GM19043 (cell line): Measurements from ENCODE around the gene FAM184A.
"Not testable (repeated sequence)": the region's sequence is repeated elsewhere in the genome, so short reads cannot be mapped to it uniquely, and the experiment has no call there.

ENCODE experiments used
- ATAC-seq: cut with Tn5 transposase; IDR thresholded peaks from one replicate; pipeline ENCODE4 v1.9.1; 2021; ENCODE audit warnings: low read depth; ENCODE audit not compliant: unreplicated experiment

Gene FAM184A

GRCh38 chr6:119078376-119079282 is at the start of gene FAM184A:
Gene FAM184A (minus strand): TSS chr6:119078664. CDS start chr6:119078299, 365 bp downstream.
- ATAC-seq: peak; percentile 56

- ATAC-seq: no peak
These were observed 49.2 kb upstream of the FAM184A start for GRCh38 chr6:119127627-119128026.

- no peak for ATAC-seq
These were observed 48.4 kb upstream of the FAM184A start for GRCh38 chr6:119126826-119127225.

- ATAC-seq: no peak
These were observed 47.7 kb upstream of the FAM184A start for GRCh38 chr6:119126140-119126539.

GRCh38 chr6:119125576-119125975 is 47.1 kb upstream of the FAM184A start:
- no peak for ATAC-seq

GRCh38 chr6:119124079-119124824 is 45.8 kb upstream of the FAM184A start:
- no peak for ATAC-seq

GRCh38 chr6:119122336-119122735 is 43.9 kb upstream of the FAM184A start:
- no peak for ATAC-seq

GRCh38 chr6:119121367-119121766 is 42.9 kb upstream of the FAM184A start:
- no peak for ATAC-seq

GRCh38 chr6:119119989-119120388 is 41.5 kb upstream of the FAM184A start:
- ATAC-seq: no peak

- not testable (repeated sequence) for ATAC-seq
These were observed 40.6 kb upstream of the FAM184A start for GRCh38 chr6:119119062-119119461.

GRCh38 chr6:119116712-119117281 is 38.3 kb upstream of the FAM184A start:
- no peak for ATAC-seq

GRCh38 chr6:119113961-119114360 is 35.5 kb upstream of the FAM184A start:
- no peak for ATAC-seq

GRCh38 chr6:119112812-119113530 is 34.5 kb upstream of the FAM184A start:
- no peak for ATAC-seq

- no peak for ATAC-seq
These were observed 32.4 kb upstream of the FAM184A start for GRCh38 chr6:119110601-119111548.

GRCh38 chr6:119109654-119110325 is 31.3 kb upstream of the FAM184A start:
- no peak for ATAC-seq

- ATAC-seq: no peak
These were observed 29.6 kb upstream of the FAM184A start for GRCh38 chr6:119108076-119108475.

- no peak for ATAC-seq
These were observed 26.8 kb upstream of the FAM184A start for GRCh38 chr6:119105282-119105681.

GRCh38 chr6:119102901-119103300 is 24.4 kb upstream of the FAM184A start:
- ATAC-seq: no peak

GRCh38 chr6:119100115-119100514 is 21.7 kb upstream of the FAM184A start:
- ATAC-seq: no peak
